ENCODE measurements around the gene RAB11FIP3. TPM values are rescaled to one million over a fixed set of nuclear protein-coding genes. Genes with fewer than 3 reads are reported as not detected.

The RAB11FIP3 gene
- total and polyA plus RNA-seq, 9 of the 15 experiments (the other 6 are each of a cell fraction or from before 2014, with no cell fraction given), result 0.46 to 13.1 (median 4.3) TPM

GRCh38 chr16:399340-400019, 26.0 kb upstream of the RAB11FIP3 start (continued):
- TF ChIP-seq CBFA2T3 (IDR thresholded peaks at IDR 0.05), result 0 out of 2 replicates have a peak, but pooled peaks have one; percentile 11

- TSS peak; percentile 53 for BruUV-seq (replicated peaks)
- H3K9ac ChIP-seq (ENCODE audit: insufficient read depth in 1 of 2, low read depth in 2 of 2, low read length in 2 of 2), result peak overlapping the region; percentile 74 to 95
- 67% methylated on average over 8 of the region's 10 CpGs for WGBS (ENCODE audit: insufficient coverage, low coverage, missing lambda C conversion rate)
- no peak for FAIRE-seq
- peak overlapping the region; percentile 74 for H3K4me2 ChIP-seq (ENCODE audit: insufficient read depth, low read length)
- no peaks in the 10 kb centered on the region for H4K20me1 ChIP-seq (replicated peaks; ENCODE audit: control insufficient read depth, insufficient read depth, low read length)
- H2AFZ ChIP-seq (ENCODE audit: low read depth, low read length), result no peak overlapping the region
- H3K4me1 ChIP-seq (replicated peaks in 1 of 2; ENCODE audit: control insufficient read depth in 2 of 2, insufficient read depth in 2 of 2, low read length in 2 of 2), result peaks cover 32 to 66% of the 10 kb centered on the region in 2 experiments
- H3K27ac ChIP-seq (ENCODE audit: extremely low read depth, low read depth, low read length), result peak overlapping the region; percentile 73
- H3K27me3 ChIP-seq (ENCODE audit: control insufficient read depth in 2 of 2, insufficient read depth in 2 of 2, low read length in 2 of 2), result no peaks in the 10 kb centered on the region
- H3K4me3 ChIP-seq, result peak overlapping the region; percentile 56
- ATAC-seq, result no peak
- peaks cover 24% of the 10 kb centered on the region for H3K36me3 ChIP-seq (ENCODE audit: control insufficient read depth, insufficient read depth, low read length)
- no peaks in the 10 kb centered on the region for H3K9me1 ChIP-seq (ENCODE audit: control insufficient read depth, insufficient read depth, low read length)
- in situ Hi-C loops (cut with MboI), result no loop called here
- ChIA-PET CTCF (ENCODE audit: low intra/inter-chr PET ratio) (no interaction called here), POLR2A (interaction anchor here (0.5 to 2.4 kb wide), 8 partner anchors 11 to 131 kb away, joined by 3 to 7 read pairs (median 4); no protein-coding TSS in a partner anchor)
- DNase-seq (ENCODE audit: extremely low read depth in 1 of 4, low spot score in 3 of 4), result peak in 1 of 4 experiments; percentile 33
- intact Hi-C loops (cut with micrococcal nuclease), result no loop called here
- peaks cover 60% of the 10 kb centered on the region for H3K79me2 ChIP-seq (ENCODE audit: control insufficient read depth, insufficient read depth, low read length)
- H3K9me3 ChIP-seq (replicated peaks; ENCODE audit: control insufficient read depth, insufficient read depth, low read depth, low read length), result no peaks in the 10 kb centered on the region
- TF ChIP-seq, protein P1, sequence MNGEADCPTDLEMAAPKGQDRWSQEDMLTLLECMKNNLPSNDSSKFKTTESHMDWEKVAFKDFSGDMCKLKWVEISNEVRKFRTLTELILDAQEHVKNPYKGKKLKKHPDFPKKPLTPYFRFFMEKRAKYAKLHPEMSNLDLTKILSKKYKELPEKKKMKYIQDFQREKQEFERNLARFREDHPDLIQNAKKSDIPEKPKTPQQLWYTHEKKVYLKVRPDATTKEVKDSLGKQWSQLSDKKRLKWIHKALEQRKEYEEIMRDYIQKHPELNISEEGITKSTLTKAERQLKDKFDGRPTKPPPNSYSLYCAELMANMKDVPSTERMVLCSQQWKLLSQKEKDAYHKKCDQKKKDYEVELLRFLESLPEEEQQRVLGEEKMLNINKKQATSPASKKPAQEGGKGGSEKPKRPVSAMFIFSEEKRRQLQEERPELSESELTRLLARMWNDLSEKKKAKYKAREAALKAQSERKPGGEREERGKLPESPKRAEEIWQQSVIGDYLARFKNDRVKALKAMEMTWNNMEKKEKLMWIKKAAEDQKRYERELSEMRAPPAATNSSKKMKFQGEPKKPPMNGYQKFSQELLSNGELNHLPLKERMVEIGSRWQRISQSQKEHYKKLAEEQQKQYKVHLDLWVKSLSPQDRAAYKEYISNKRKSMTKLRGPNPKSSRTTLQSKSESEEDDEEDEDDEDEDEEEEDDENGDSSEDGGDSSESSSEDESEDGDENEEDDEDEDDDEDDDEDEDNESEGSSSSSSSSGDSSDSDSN (IDR thresholded peaks at IDR 0.05; ENCODE audit: borderline replicate concordance in 1 of 2, low read depth in 2 of 2, low read length in 2 of 2), result 0 out of 4 replicates have a peak, but pooled peaks of 1 of the 2 experiments have one; percentile 12
- TF ChIP-seq SIRT6 (IDR thresholded peaks at IDR 0.05; ENCODE audit: low read depth, low read length) (no peak), MTF1 (CRISPR knock-in tag; IDR thresholded peaks at IDR 0.05; ENCODE audit: borderline replicate concordance) (no peak), HDAC2 (IDR thresholded peaks at IDR 0.05) (no peak), HNRNPUL1 (IDR thresholded peaks at IDR 0.05; ENCODE audit: low read length) (no peak), ZNF740 (CRISPR knock-in tag; IDR thresholded peaks at IDR 0.05) (peak; percentile 6; the same call in 1 of the 2 replicates), ZNF740 (tag; IDR thresholded peaks at IDR 0.05) (no peak)
- TF ChIP-seq, protein P2, sequence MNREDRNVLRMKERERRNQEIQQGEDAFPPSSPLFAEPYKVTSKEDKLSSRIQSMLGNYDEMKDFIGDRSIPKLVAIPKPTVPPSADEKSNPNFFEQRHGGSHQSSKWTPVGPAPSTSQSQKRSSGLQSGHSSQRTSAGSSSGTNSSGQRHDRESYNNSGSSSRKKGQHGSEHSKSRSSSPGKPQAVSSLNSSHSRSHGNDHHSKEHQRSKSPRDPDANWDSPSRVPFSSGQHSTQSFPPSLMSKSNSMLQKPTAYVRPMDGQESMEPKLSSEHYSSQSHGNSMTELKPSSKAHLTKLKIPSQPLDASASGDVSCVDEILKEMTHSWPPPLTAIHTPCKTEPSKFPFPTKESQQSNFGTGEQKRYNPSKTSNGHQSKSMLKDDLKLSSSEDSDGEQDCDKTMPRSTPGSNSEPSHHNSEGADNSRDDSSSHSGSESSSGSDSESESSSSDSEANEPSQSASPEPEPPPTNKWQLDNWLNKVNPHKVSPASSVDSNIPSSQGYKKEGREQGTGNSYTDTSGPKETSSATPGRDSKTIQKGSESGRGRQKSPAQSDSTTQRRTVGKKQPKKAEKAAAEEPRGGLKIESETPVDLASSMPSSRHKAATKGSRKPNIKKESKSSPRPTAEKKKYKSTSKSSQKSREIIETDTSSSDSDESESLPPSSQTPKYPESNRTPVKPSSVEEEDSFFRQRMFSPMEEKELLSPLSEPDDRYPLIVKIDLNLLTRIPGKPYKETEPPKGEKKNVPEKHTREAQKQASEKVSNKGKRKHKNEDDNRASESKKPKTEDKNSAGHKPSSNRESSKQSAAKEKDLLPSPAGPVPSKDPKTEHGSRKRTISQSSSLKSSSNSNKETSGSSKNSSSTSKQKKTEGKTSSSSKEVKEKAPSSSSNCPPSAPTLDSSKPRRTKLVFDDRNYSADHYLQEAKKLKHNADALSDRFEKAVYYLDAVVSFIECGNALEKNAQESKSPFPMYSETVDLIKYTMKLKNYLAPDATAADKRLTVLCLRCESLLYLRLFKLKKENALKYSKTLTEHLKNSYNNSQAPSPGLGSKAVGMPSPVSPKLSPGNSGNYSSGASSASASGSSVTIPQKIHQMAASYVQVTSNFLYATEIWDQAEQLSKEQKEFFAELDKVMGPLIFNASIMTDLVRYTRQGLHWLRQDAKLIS (CRISPR knock-in tag; IDR thresholded peaks at IDR 0.05), result 0 out of 2 replicates have a peak, but pooled peaks have one; percentile 1
Observed at GRCh38 chr16:400061-400591, 25.3 kb upstream of the RAB11FIP3 start.

All from K562 (cell line).